Stimulated activated CD4-positive, alpha-beta T cell treated with anti-CD3 and anti-CD28 coated beads, Interleukin-1b, Interleukin-23, amount 100 ng/mL, for 4 hours (primary cell): ENCODE data around the gene UXT.
"Not testable (repeated sequence)": the region's sequence is repeated elsewhere in the genome, so short reads cannot be mapped to it uniquely, and the experiment has no call there.

ENCODE experiments used
- DNase-seq, 2 donors: peaks; one replicate each; pipeline ENCODE4 v3.0.0-alpha.2; 2020; ENCODE audit warnings: low read depth in 2 of 2

UXT gene

GRCh38 chrX:47614618-47615017 is 44.4 kb downstream of the UXT start:
- DNase-seq: no peak

DNA sequence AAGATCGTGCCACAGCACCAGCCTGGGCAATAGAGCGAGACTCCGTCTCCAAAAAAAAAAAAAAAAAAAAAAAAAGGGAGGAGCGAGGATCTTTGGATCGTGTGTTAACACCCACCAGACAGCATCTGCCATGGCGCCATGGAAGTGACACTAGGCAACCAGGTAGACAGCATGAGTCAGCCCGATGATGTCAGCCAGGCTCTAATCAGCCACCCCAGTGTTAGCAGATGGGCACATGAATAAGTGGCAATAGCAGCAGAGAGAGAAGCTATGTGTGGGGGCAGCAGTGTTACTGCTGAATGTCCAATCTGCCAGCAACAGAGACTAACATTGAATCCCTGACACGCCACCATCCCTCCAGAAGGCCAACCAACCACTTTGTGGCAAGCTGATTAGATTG is 45.9 kb downstream of the UXT start:
- DNase-seq: no peak

DNA sequence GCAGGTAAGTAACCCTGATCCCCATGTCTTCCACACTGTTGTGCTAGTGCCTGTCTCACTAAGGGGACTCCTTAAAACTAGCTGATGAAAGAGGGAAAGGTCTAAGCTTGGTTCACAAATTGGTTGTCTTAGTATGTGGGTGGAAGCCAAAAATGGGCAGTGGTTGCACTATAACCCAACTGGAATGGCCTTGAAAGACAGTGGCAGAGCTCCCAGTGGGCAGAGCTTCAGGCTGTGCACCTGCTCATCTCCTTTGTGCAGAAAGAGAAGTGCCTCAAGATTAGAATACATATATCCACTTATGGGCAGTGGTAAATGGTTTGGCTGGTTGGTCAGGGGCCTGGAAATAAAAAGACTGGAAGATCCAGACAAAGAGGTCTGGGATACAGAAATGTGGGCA is 46.6 kb downstream of the UXT start:
- no peak for DNase-seq

- DNase-seq: no peak
Observed at GRCh38 chrX:47611926-47612325, 47.1 kb downstream of the UXT start.

DNA sequence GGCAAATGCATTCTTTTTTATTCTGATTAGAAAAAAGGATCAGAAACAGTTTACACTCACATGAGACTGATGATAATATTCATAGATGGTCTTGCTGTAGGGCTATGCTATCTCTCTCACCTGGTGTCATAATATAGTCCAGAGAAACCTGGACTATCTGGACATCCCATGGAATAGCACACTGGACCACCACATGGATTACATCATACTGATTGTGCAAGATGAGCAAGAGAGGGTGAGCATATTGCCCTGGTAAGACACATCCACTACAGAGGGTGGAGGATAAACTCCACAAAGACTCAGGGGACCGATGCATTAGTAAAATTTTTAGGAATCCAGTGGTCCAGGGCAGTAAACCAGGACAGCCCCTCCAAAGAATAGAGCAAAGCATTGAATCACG is 47.5 kb downstream of the UXT start:
- no peak for DNase-seq

- DNase-seq: no peak
Observed at GRCh38 chrX:47610511-47610910, 48.5 kb downstream of the UXT start.

GRCh38 chrX:47608130-47608810 is 50.7 kb downstream of the UXT start:
- no peak for DNase-seq

GRCh38 chrX:47607091-47607490 is 51.9 kb downstream of the UXT start:
- no peak for DNase-seq

DNA sequence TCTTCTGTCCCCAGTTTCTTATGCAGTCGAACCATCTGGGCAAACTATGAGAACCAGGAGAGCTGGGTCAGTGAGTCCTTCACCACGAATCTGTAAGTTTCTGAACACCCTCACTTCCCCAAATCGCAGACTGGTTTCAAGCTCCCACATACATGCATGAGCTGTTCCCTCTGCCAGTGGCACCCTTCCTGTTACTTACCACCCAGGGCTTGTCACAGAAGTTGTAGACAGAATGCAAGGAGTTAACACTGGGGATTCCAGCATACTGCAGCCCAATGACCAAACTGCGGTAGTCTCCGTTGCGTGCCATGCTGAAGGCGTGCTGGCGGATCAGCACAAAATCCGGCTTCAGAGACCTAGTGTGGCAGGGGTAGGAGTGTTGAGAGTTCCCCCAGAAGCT is 54.0 kb downstream of the UXT start:
- no peak for DNase-seq

- not testable (repeated sequence) for DNase-seq
Observed at GRCh38 chrX:47603125-47603524, 55.9 kb downstream of the UXT start.
